Endodermal cell (in vitro differentiated cells): Measurements from ENCODE around the gene HDDC3. TPM values are rescaled to one million over a fixed set of nuclear protein-coding genes. Genes with fewer than 3 reads are reported as not detected.

Experiments
- DNase-seq: peaks from one replicate; pipeline ENCODE4 v3.0.0-alpha.2; 2017
- H3K27ac ChIP-seq: 2 replicates; pipeline ENCODE4 v1.5.1; 2013; ENCODE audit warnings: mild to moderate bottlenecking, low read depth, low read length, moderate library complexity
- H3K27me3 ChIP-seq: 2 replicates; pipeline ENCODE4 v1.6.1; 2013; ENCODE audit warnings: mild to moderate bottlenecking, low read length, moderate library complexity; ENCODE audit not compliant: insufficient read depth, control insufficient read depth, poor library complexity, severe bottlenecking
- H3K36me3 ChIP-seq: 2 replicates; pipeline ENCODE4 v1.7.0; 2013; ENCODE audit warnings: mild to moderate bottlenecking, low read length, moderate library complexity; ENCODE audit not compliant: control insufficient read depth, insufficient read depth
- H3K4me1 ChIP-seq: one replicate; pipeline ENCODE4 v1.7.0; 2013; ENCODE audit warnings: low read length; ENCODE audit not compliant: control insufficient read depth, insufficient read depth
- H3K4me3 ChIP-seq: 2 replicates; pipeline ENCODE4 v1.5.1; 2013; ENCODE audit warnings: mild to moderate bottlenecking, low read length, moderate library complexity
- H3K9ac ChIP-seq: 2 replicates; pipeline ENCODE4 v1.6.1; 2013; ENCODE audit warnings: mild to moderate bottlenecking, low read length, moderate library complexity; ENCODE audit not compliant: poor library complexity, severe bottlenecking; ENCODE audit errors: extremely low read depth
- H3K9me3 ChIP-seq: 2 replicates; pipeline ENCODE4 v1.6.1; 2013; ENCODE audit warnings: mild to moderate bottlenecking, low read length, moderate library complexity; ENCODE audit not compliant: control insufficient read depth
- H3K27ac Mint-ChIP-seq: 2 replicates; pipeline ENCODE4 v1.8.0; 2020; ENCODE audit warnings: mixed read lengths
- H3K27me3 Mint-ChIP-seq: 2 replicates; pipeline ENCODE4 v1.8.0; 2021; ENCODE audit warnings: mild to moderate bottlenecking, mixed read lengths; ENCODE audit not compliant: insufficient read depth
- H3K36me3 Mint-ChIP-seq: 2 replicates; pipeline ENCODE4 v1.8.0; 2020; ENCODE audit warnings: low read depth, mixed read lengths
- H3K4me1 Mint-ChIP-seq: 2 replicates; pipeline ENCODE4 v1.8.0; 2020; ENCODE audit warnings: mixed read lengths
- H3K4me3 Mint-ChIP-seq: 2 replicates; pipeline ENCODE4 v1.8.0; 2020; ENCODE audit warnings: mild to moderate bottlenecking, moderate library complexity, mixed read lengths
- H3K9me3 Mint-ChIP-seq: 2 replicates; pipeline ENCODE4 v1.8.0; 2020; ENCODE audit warnings: mild to moderate bottlenecking, mixed read lengths
- WGBS, 2 experiments: methylation state at CpG; one replicate each; pipeline versions ENCODE4 v1.1.5 to v1.1.7; 2013; ENCODE audit warnings: missing lambda C conversion rate in 2 of 2, mixed read lengths in 1 of 2; ENCODE audit not compliant: insufficient coverage in 1 of 2, insufficient read length in 1 of 2; 5-methylcytosine and 5-hydroxymethylcytosine counted together
- total RNA-seq, 2 donors: library from RNA; stranded (reverse); fragmentation: NEBNext Ultra II Directional in 1 of 2; extraction: Animal tissue kit (Norgen Biotek cat#: 25700) in 1 of 2; gene quantifications; 2 replicates in 1 of 2; 3 replicates in 1 of 2; pipeline ENCODE4 v1.2.1, GENCODE V29; 2021
- TF ChIP-seq, protein P1 (sequence below): fragments of 200-600 bp; sonication (generic); conservative IDR thresholded peaks from 2 replicates; pipeline ENCODE4 v1.5.0; 2021; ENCODE audit warnings: antibody characterized with exemption, mild to moderate bottlenecking

HDDC3 gene
- total RNA-seq, 2 donors from 2014 or later: 15.3 to 21.5 TPM

DNA sequence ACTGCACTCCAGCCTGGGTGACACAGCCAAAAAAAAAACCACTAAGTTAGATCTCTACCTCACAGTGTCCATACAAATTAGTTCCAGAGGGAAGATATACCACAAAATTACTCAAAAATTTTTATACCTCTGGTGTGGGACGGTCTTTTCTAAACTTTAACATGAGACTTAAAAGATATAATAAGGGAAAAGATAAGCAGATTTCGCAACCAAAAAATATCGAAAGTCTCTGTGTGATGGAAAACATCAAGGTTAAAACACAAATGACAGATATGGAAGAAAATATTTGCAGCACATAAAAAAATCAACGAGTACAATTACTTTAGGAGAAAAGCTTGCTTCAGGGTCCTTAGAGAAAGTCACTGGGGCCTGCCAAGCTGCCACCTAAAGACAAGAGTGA is 10.5 kb downstream of the HDDC3 start:
- peaks cover 3% of the 10 kb centered on the region for H3K4me1 ChIP-seq
- DNase-seq: no peak
- TF ChIP-seq, protein P1, sequence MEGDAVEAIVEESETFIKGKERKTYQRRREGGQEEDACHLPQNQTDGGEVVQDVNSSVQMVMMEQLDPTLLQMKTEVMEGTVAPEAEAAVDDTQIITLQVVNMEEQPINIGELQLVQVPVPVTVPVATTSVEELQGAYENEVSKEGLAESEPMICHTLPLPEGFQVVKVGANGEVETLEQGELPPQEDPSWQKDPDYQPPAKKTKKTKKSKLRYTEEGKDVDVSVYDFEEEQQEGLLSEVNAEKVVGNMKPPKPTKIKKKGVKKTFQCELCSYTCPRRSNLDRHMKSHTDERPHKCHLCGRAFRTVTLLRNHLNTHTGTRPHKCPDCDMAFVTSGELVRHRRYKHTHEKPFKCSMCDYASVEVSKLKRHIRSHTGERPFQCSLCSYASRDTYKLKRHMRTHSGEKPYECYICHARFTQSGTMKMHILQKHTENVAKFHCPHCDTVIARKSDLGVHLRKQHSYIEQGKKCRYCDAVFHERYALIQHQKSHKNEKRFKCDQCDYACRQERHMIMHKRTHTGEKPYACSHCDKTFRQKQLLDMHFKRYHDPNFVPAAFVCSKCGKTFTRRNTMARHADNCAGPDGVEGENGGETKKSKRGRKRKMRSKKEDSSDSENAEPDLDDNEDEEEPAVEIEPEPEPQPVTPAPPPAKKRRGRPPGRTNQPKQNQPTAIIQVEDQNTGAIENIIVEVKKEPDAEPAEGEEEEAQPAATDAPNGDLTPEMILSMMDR: no peak
- Mint-ChIP-seq H3K36me3 (peaks cover 28% of the 10 kb centered on the region), H3K27ac (no peak overlapping the region), H3K4me3 (no peak overlapping the region), H3K27me3 (no peaks in the 10 kb centered on the region), H3K9me3 (no peaks in the 10 kb centered on the region), H3K4me1 (peaks cover 11% of the 10 kb centered on the region)
- no peaks in the 10 kb centered on the region for H3K9me3 ChIP-seq
- H3K27ac ChIP-seq: no peak overlapping the region
- 97 to 100% methylated on average over 4 of the region's 4 CpGs for WGBS, 2 experiments
- H3K4me3 ChIP-seq: no peak overlapping the region
- peaks cover 34% of the 10 kb centered on the region for H3K36me3 ChIP-seq
- no peak overlapping the region for H3K9ac ChIP-seq
- no peaks in the 10 kb centered on the region for H3K27me3 ChIP-seq

DNA sequence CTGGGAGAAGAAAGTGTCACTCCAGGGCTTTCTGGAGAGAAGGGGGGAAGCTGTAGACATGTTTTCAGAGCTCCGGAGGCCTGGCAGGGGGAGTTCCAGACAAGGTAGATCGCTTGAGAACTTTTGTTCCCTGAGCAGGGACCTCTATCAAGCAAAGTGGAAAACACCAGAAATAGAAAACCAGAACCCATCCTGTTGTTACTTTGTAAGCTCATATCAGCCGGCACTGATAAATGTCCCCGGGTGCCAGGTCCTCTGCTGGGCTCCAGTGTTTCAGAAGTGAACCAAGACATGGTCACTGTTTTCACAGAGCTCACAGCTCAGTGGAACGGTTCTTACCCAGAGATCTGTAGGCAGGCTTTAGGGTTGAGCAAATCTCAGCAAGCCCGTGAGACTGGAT is 13.5 kb downstream of the HDDC3 start:
- Histone ChIP-seq H3K9me3 (no peaks in the 10 kb centered on the region), H3K9ac (no peak overlapping the region), H3K27ac (no peak overlapping the region), H3K4me3 (no peak overlapping the region), H3K36me3 (peaks cover 48% of the 10 kb centered on the region), H3K4me1 (no peaks in the 10 kb centered on the region), H3K27me3 (no peaks in the 10 kb centered on the region)
- TF ChIP-seq, protein P1: no peak
- WGBS, 2 experiments: 93 to 96% methylated on average over 6 of the region's 6 CpGs
- no peaks in the 10 kb centered on the region for H3K9me3 Mint-ChIP-seq
- no peak overlapping the region for H3K4me3 Mint-ChIP-seq
- no peak for DNase-seq
- peaks cover 5% of the 10 kb centered on the region for H3K4me1 Mint-ChIP-seq
- peaks cover 36% of the 10 kb centered on the region for H3K36me3 Mint-ChIP-seq
- H3K27ac Mint-ChIP-seq: no peak overlapping the region
- H3K27me3 Mint-ChIP-seq: no peaks in the 10 kb centered on the region

DNA sequence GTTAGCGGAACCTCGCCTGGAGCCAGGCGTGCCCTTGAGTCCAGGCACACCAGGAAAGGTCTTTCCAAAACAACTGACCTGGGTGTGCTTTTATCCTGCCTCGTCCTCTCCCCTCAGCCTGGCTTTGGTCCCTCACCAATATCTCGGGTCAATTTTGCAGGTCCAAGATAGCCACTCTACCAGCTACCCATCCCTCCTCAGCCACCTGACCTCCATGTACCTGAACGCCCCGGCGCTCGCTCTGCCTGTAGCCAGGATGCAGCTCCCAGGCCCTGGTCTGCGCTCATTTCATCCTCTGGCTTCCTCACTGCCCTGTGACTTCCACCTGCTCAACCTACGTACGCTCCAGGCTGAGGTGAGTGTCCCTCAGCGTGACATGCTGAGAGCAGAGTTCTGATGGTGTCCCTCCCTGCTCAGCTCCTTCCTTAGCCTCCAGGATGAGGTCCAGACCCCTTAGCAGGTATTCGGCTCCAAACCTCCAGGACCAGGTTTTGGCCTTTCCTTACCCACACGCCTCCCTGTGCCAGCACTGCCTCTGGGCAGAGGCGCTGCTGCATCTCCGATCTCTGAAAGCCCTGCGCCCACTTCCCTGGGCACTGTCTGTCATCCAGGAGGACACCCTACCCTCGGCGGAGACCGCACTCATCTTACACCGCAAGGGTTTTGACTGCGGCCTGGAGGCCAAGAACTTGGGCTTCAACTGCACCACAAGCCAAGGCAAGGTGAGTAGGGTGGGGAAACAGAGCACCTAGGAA is 14.1 kb downstream of the HDDC3 start:
- TF ChIP-seq, protein P1: no peak
- H3K27me3 ChIP-seq: no peaks in the 10 kb centered on the region
- H3K4me3 Mint-ChIP-seq: no peak overlapping the region
- no peaks in the 10 kb centered on the region for H3K27me3 Mint-ChIP-seq
- no peak for DNase-seq
- H3K27ac ChIP-seq: no peak overlapping the region
- H3K4me1 Mint-ChIP-seq: peaks cover 3% of the 10 kb centered on the region
- peaks cover 54% of the 10 kb centered on the region for H3K36me3 ChIP-seq
- no peak overlapping the region for H3K9ac ChIP-seq
- H3K4me3 ChIP-seq: no peak overlapping the region
- no peaks in the 10 kb centered on the region for H3K9me3 Mint-ChIP-seq
- WGBS, 2 experiments: 94 to 95% methylated on average over 21 to 23 of the region's 23 CpGs
- H3K36me3 Mint-ChIP-seq: peaks cover 42% of the 10 kb centered on the region
- no peaks in the 10 kb centered on the region for H3K4me1 ChIP-seq
- H3K9me3 ChIP-seq: no peaks in the 10 kb centered on the region
- H3K27ac Mint-ChIP-seq: no peak overlapping the region
